Loucy (cell line): ENCODE data around the gene F2RL1.
"Not testable (repeated sequence)": the region's sequence is repeated elsewhere in the genome, so short reads cannot be mapped to it uniquely, and the experiment has no call there.

Source experiments
- H2AFZ ChIP-seq: fragments of 200-600 bp; sonication (generic); 2 replicates; pipeline ENCODE4 v1.6.0; 2016; ENCODE audit warnings: antibody characterized with exemption, mild to moderate bottlenecking, low read length, moderate library complexity
- H3F3A ChIP-seq: fragments of 200-600 bp; 2 replicates; pipeline ENCODE4 v1.6.0; 2016; ENCODE audit warnings: antibody characterized with exemption, low read depth, mild to moderate bottlenecking
- H3K27me3 ChIP-seq: fragments of 200-600 bp; sonication (generic); 2 replicates; pipeline ENCODE4 v1.6.1; 2014; ENCODE audit warnings: low read length, mild to moderate bottlenecking; ENCODE audit not compliant: insufficient read depth, poor library complexity, severe bottlenecking
- H3K36me3 ChIP-seq: fragments of 200-600 bp; sonication (generic); 2 replicates; pipeline ENCODE4 v1.6.1; 2016; ENCODE audit warnings: low read length; ENCODE audit not compliant: insufficient read depth
- H3K4me1 ChIP-seq: fragments of 200-600 bp; sonication (generic); 2 replicates; pipeline ENCODE4 v1.5.1; 2014; ENCODE audit warnings: low read length, mild to moderate bottlenecking; ENCODE audit not compliant: insufficient read depth, poor library complexity, severe bottlenecking
- H3K4me2 ChIP-seq: fragments of 200-600 bp; sonication (generic); 2 replicates; pipeline ENCODE4 v1.6.0; 2014; ENCODE audit warnings: antibody characterized with exemption, low read length, low read depth, mild to moderate bottlenecking; ENCODE audit not compliant: poor library complexity, severe bottlenecking
- H3K4me3 ChIP-seq: fragments of 200-600 bp; sonication (generic); 2 replicates; pipeline ENCODE4 v1.5.1; 2014; ENCODE audit warnings: low read length, mild to moderate bottlenecking, mixed read lengths; ENCODE audit not compliant: poor library complexity, severe bottlenecking
- H3K79me2 ChIP-seq: fragments of 200-600 bp; sonication (generic); 2 replicates; pipeline ENCODE4 v1.6.1; 2014; ENCODE audit warnings: low read length; ENCODE audit not compliant: insufficient read depth
- H3K9ac ChIP-seq: fragments of 200-600 bp; sonication (generic); 2 replicates; pipeline ENCODE4 v1.6.0; 2014; ENCODE audit warnings: mild to moderate bottlenecking, low read depth, low read length, moderate library complexity; ENCODE audit not compliant: poor library complexity, severe bottlenecking
- H3K9me2 ChIP-seq: fragments of 200-600 bp; sonication (generic); replicated peaks from 2 replicates; pipeline ENCODE4 v1.6.1; 2016; ENCODE audit warnings: low read depth, low read length, mixed read lengths
- H3K9me3 ChIP-seq: fragments of 200-600 bp; sonication (generic); 2 replicates; pipeline ENCODE4 v1.6.1; 2014; ENCODE audit warnings: mild to moderate bottlenecking, antibody characterized with exemption, low read length, low read depth; ENCODE audit not compliant: insufficient read depth
- H4K20me1 ChIP-seq: fragments of 200-600 bp; sonication (generic); 2 replicates; pipeline ENCODE4 v1.6.0; 2014; ENCODE audit warnings: antibody characterized with exemption, low read length, mild to moderate bottlenecking; ENCODE audit not compliant: insufficient read depth, poor library complexity, severe bottlenecking
- EZH2phosphoT487 ChIP-seq: fragments of 200-600 bp; IDR thresholded peaks from 2 replicates; pipeline ENCODE4 v1.6.1; 2018; ENCODE audit warnings: antibody characterized with exemption, mild to moderate bottlenecking, moderate library complexity, borderline replicate concordance
- TF ChIP-seq, protein P1 (sequence below): fragments of 200-600 bp; sonication (generic); conservative IDR thresholded peaks from 2 replicates; pipeline ENCODE4 v1.5.1; 2014; ENCODE audit warnings: mild to moderate bottlenecking, antibody characterized with exemption, low read length

Gene F2RL1

DNA sequence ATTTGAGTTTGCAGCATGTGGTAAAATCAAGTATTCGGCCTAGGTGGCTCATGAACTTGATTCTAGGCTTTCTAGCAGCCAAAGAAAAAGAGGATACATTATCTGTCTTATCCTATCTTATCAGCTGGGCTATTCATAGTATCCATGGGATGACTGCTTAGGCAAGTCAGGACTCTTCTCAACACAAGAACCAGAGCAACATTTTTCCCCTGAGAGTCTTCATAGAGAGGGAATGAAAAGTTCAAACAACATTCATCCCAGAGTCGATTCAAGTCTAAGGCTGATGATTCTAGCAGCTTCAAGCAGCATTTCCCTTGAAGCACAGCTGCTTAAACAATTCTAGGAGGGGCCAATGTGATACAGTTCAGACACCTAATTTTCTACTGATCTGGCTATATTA is 33.9 kb downstream of the F2RL1 start:
- Histone ChIP-seq H3K9me2 (no peaks in the 10 kb centered on the region), H3K9ac (peak overlapping the region; percentile 76), H3K4me2 (peak overlapping the region; percentile 76), H3K27me3 (no peaks in the 10 kb centered on the region), H3K4me1 (peaks cover 72% of the 10 kb centered on the region), H2AFZ (no peak overlapping the region), H3F3A (peaks cover 15% of the 10 kb centered on the region; the same call in 1 of the 2 replicates), H3K9me3 (peaks cover 5% of the 10 kb centered on the region; the same call in 1 of the 2 replicates), H3K36me3 (no peaks in the 10 kb centered on the region), H4K20me1 (no peaks in the 10 kb centered on the region), H3K79me2 (peaks cover 33% of the 10 kb centered on the region), H3K4me3 (peak overlapping the region; percentile 62)
- no peak for TF ChIP-seq EZH2phosphoT487
- TF ChIP-seq, protein P1, sequence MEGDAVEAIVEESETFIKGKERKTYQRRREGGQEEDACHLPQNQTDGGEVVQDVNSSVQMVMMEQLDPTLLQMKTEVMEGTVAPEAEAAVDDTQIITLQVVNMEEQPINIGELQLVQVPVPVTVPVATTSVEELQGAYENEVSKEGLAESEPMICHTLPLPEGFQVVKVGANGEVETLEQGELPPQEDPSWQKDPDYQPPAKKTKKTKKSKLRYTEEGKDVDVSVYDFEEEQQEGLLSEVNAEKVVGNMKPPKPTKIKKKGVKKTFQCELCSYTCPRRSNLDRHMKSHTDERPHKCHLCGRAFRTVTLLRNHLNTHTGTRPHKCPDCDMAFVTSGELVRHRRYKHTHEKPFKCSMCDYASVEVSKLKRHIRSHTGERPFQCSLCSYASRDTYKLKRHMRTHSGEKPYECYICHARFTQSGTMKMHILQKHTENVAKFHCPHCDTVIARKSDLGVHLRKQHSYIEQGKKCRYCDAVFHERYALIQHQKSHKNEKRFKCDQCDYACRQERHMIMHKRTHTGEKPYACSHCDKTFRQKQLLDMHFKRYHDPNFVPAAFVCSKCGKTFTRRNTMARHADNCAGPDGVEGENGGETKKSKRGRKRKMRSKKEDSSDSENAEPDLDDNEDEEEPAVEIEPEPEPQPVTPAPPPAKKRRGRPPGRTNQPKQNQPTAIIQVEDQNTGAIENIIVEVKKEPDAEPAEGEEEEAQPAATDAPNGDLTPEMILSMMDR, result no peak

DNA sequence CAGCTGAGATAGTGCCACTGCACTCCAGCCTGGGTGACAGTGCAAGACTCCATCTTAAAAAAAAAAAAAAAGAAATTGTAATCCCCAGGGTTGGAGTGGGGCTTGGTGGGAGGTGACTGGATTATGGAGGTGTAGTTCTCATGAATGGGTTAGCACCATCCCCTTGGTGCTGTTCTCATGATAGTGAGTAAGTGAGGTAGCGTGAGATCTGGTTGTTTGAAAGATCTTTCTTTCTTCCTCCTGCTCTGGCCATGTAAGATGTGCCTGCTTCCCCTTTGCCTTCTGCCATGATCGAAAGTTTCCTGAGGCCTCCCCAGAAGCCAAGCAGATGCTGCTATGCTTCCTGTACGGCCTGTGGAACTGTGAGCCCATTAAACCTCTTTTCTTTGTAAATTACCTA is 34.9 kb downstream of the F2RL1 start:
- not testable (repeated sequence) for H3K27me3 ChIP-seq, H3K36me3 ChIP-seq, H3K4me2 ChIP-seq, H2AFZ ChIP-seq, H4K20me1 ChIP-seq, H3K9ac ChIP-seq, H3K9me3 ChIP-seq, H3K4me3 ChIP-seq, H3K9me2 ChIP-seq
- Histone ChIP-seq H3K79me2 (peaks cover 33% of the 10 kb centered on the region), H3K4me1 (peaks cover 70% of the 10 kb centered on the region), H3F3A (peaks cover 15% of the 10 kb centered on the region; the same call in 1 of the 2 replicates)

DNA sequence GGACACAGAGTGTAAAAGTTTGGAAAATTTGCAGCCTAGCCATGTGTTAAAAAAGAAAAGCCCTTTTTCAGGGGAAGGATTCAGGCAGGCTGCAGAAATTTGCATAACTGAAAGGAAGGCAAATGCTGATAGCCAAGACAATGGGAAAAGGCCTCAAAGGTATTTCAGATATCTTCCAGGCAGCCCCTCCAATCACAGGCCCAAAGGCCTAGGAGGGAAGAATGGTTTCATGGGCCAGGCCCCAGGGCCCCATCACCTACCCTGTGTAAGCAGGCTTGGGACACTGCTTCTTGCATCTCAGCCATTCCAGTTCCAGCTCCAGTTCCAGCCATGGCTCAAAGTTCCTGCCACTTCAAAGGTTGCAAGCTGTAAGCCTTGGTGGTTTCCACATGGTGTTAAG is 35.8 kb downstream of the F2RL1 start:
- TF ChIP-seq, protein P1, result no peak
- TF ChIP-seq EZH2phosphoT487, result no peak
- peak overlapping the region; percentile 44 for H3K4me3 ChIP-seq
- no peaks in the 10 kb centered on the region for H4K20me1 ChIP-seq
- no peaks in the 10 kb centered on the region for H3K9me2 ChIP-seq
- no peaks in the 10 kb centered on the region for H3K27me3 ChIP-seq
- H3K4me1 ChIP-seq, result peaks cover 61% of the 10 kb centered on the region
- H3K36me3 ChIP-seq, result no peaks in the 10 kb centered on the region
- peak overlapping the region; percentile 60 for H3K9ac ChIP-seq
- H2AFZ ChIP-seq, result no peak overlapping the region
- peaks cover 5% of the 10 kb centered on the region; the same call in 1 of the 2 replicates for H3K9me3 ChIP-seq
- H3F3A ChIP-seq, result peaks cover 11% of the 10 kb centered on the region; the same call in 1 of the 2 replicates
- peaks cover 33% of the 10 kb centered on the region for H3K79me2 ChIP-seq
- H3K4me2 ChIP-seq, result peak overlapping the region; percentile 70

DNA sequence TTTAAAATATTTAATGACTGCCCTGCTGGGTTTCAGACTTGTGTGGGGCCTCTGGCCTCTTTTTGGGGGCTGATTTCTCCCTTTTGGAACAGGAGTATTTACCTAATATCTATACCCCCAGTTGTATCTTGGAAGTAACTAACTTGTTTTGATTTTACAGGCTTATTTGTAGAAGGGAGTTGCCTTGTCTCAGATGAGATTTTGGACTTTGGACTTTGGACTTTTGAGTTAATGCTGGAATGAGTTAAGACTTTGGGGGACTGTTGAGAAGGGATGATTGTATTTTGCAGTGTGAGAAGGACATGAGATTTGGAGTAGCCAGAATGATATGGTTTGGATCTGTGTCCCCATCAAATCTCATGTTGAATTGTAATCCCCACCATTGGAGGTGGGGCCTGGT is 36.7 kb downstream of the F2RL1 start:
- peak overlapping the region; percentile 44 for H3K4me3 ChIP-seq
- not testable (repeated sequence) for H4K20me1 ChIP-seq, H2AFZ ChIP-seq, H3K9me2 ChIP-seq, H3K9me3 ChIP-seq, H3F3A ChIP-seq, H3K27me3 ChIP-seq, H3K36me3 ChIP-seq
- peak overlapping the region; percentile 70 for H3K4me2 ChIP-seq
- H3K79me2 ChIP-seq, result peaks cover 33% of the 10 kb centered on the region
- H3K9ac ChIP-seq, result peak overlapping the region; percentile 60
- peaks cover 66% of the 10 kb centered on the region for H3K4me1 ChIP-seq
